ENCODE results near the gene NUFIP1.

NUFIP1 gene

GRCh38 chr13:44969551-44970484 lies 19.5 kb downstream of the NUFIP1 start:
- DNase-seq (ENCODE audit: low read depth), result peak; percentile 56

GRCh38 chr13:44968434-44968815 lies 20.8 kb downstream of the NUFIP1 start:
- DNase-seq (ENCODE audit: low read depth), result no peak
- no peak overlapping the region for H3K4me3 ChIP-seq (ENCODE audit: low read length)
- no peak for TF ChIP-seq CTCF (IDR thresholded peaks at IDR 0.05; ENCODE audit: insufficient read depth, low read depth, low read length, missing control alignments)

More at GRCh38 chr13:44969551-44970484, 19.5 kb downstream of the NUFIP1 start:
- peak; percentile 74 for TF ChIP-seq CTCF (IDR thresholded peaks at IDR 0.05; ENCODE audit: insufficient read depth, low read depth, low read length, missing control alignments)
- no peak overlapping the region for H3K4me3 ChIP-seq (ENCODE audit: low read length)

- no peak for DNase-seq (ENCODE audit: low read depth)
- H3K4me3 ChIP-seq (ENCODE audit: low read length), result no peak overlapping the region
- peak; percentile 20 for TF ChIP-seq CTCF (IDR thresholded peaks at IDR 0.05; ENCODE audit: insufficient read depth, low read depth, low read length, missing control alignments)
Observed at GRCh38 chr13:44967704-44968433, 21.4 kb downstream of the NUFIP1 start.

GRCh38 chr13:44961997-44962396 lies 27.3 kb downstream of the NUFIP1 start:
- no peak for DNase-seq (ENCODE audit: low read depth)
- TF ChIP-seq CTCF (IDR thresholded peaks at IDR 0.05; ENCODE audit: insufficient read depth, low read depth, low read length, missing control alignments), result no peak
- H3K4me3 ChIP-seq (ENCODE audit: low read length), result no peak overlapping the region

GRCh38 chr13:44955406-44955805 lies 33.9 kb downstream of the NUFIP1 start:
- peak; percentile 34 for DNase-seq (ENCODE audit: low read depth)
- TF ChIP-seq CTCF (IDR thresholded peaks at IDR 0.05; ENCODE audit: insufficient read depth, low read depth, low read length, missing control alignments), result no peak
- no peak overlapping the region for H3K4me3 ChIP-seq (ENCODE audit: low read length)

GRCh38 chr13:44954224-44954623 lies 35.0 kb downstream of the NUFIP1 start:
- H3K4me3 ChIP-seq (ENCODE audit: low read length), result no peak overlapping the region
- no peak for TF ChIP-seq CTCF (IDR thresholded peaks at IDR 0.05; ENCODE audit: insufficient read depth, low read depth, low read length, missing control alignments)
- no peak for DNase-seq (ENCODE audit: low read depth)
